GM23338 (cell line): ENCODE measurements around the gene BAG5.

Experiments
- CREB1 ChIP-seq: fragments of 250-450 bp; sonication (Bioruptor Pico); IDR thresholded peaks from 2 replicates; pipeline ENCODE4 v1.5.0; 2020; ENCODE audit warnings: low read depth, mild to moderate bottlenecking, moderate library complexity
- EZH2 ChIP-seq: fragments of 200-600 bp; sonication (generic); IDR thresholded peaks from one replicate; pipeline ENCODE4 v1.8.0; 2017; ENCODE audit warnings: antibody characterized with exemption, mild to moderate bottlenecking, low read depth; ENCODE audit not compliant: unreplicated experiment
- EZH2phosphoT487 ChIP-seq: fragments of 200-600 bp; sonication (generic); IDR thresholded peaks from one replicate; pipeline ENCODE4 v1.8.1; 2018; ENCODE audit warnings: antibody characterized with exemption; ENCODE audit not compliant: unreplicated experiment
- JUNB ChIP-seq: IDR thresholded peaks from one replicate; pipeline ENCODE4 v1.6.1; 2016; ENCODE audit warnings: antibody characterized with exemption; ENCODE audit not compliant: unreplicated experiment
- NANOG ChIP-seq: IDR thresholded peaks from 2 replicates; pipeline ENCODE4 v1.6.1; 2016; ENCODE audit warnings: antibody characterized with exemption, borderline replicate concordance
- POLR2AphosphoS5 ChIP-seq: IDR thresholded peaks from 2 replicates; pipeline ENCODE4 v1.6.1; 2016; ENCODE audit warnings: antibody characterized with exemption, low read depth
- STAT1 ChIP-seq: IDR thresholded peaks from one replicate; pipeline ENCODE4 v1.6.1; 2016; ENCODE audit warnings: antibody characterized with exemption; ENCODE audit not compliant: unreplicated experiment
- ZNF114 ChIP-seq: fragments of 250-450 bp; sonication (Bioruptor Pico); IDR thresholded peaks from 2 replicates; pipeline ENCODE4 v1.5.0; 2020; ENCODE audit warnings: mild to moderate bottlenecking, moderate library complexity
- ZNF331 ChIP-seq: fragments of 250-450 bp; sonication (Bioruptor Pico); IDR thresholded peaks from 2 replicates; pipeline ENCODE4 v1.5.0; 2020; ENCODE audit warnings: low read depth, mild to moderate bottlenecking, moderate library complexity
- TF ChIP-seq, protein P1 (sequence below), 2 experiments: fragments of 200-600 bp in 1 of 2; sonication (generic) in 1 of 2; conservative IDR thresholded peaks; 2 replicates each; pipeline versions ENCODE4 v1.5.1 to v1.6.1; 2016 to 2017; ENCODE audit warnings: antibody characterized with exemption in 2 of 2, low read depth in 2 of 2, mild to moderate bottlenecking in 2 of 2, moderate library complexity in 1 of 2
- TF ChIP-seq, protein P2 (sequence below): IDR thresholded peaks from one replicate; pipeline ENCODE4 v1.6.1; 2018; ENCODE audit warnings: antibody characterized with exemption; ENCODE audit not compliant: unreplicated experiment
- TF ChIP-seq, protein P3 (sequence below): fragments of 250-450 bp; sonication (Bioruptor Pico); IDR thresholded peaks from 2 replicates; pipeline ENCODE4 v1.5.0; 2020; ENCODE audit warnings: mild to moderate bottlenecking, moderate library complexity

DNA sequence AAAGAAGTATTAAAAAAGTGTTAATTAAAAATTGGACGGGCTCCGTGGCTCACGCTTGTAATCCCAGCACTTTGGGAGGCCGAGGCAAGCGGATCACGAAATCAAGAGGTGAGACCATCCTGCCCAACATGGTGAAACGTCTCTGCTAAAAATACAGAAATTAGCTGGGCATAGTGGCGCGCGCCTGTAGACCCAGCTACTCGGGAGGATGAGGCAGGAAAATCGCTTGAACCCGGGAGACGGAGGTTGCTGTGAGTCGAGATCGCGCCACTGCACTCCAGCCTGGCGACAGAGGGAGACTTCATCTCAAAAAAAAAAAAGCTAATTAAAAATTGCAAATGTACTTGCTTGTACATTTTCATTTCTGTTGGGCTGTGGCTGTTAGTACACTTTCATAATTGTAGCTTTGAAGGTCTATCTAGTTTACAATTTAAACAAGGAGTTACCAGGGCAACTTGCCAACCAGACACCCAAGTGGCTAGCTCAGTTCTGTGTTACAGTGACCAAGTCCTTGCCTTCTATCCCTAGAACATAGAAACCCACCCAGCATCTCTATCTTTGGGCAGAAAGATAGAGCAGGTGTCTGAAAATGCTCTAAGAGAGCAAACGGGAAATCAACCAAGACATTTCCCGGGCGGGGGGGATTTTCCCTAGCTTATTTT lies 1.5 kb upstream of the BAG5 start:
- TF ChIP-seq, protein P1, sequence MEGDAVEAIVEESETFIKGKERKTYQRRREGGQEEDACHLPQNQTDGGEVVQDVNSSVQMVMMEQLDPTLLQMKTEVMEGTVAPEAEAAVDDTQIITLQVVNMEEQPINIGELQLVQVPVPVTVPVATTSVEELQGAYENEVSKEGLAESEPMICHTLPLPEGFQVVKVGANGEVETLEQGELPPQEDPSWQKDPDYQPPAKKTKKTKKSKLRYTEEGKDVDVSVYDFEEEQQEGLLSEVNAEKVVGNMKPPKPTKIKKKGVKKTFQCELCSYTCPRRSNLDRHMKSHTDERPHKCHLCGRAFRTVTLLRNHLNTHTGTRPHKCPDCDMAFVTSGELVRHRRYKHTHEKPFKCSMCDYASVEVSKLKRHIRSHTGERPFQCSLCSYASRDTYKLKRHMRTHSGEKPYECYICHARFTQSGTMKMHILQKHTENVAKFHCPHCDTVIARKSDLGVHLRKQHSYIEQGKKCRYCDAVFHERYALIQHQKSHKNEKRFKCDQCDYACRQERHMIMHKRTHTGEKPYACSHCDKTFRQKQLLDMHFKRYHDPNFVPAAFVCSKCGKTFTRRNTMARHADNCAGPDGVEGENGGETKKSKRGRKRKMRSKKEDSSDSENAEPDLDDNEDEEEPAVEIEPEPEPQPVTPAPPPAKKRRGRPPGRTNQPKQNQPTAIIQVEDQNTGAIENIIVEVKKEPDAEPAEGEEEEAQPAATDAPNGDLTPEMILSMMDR (conservative IDR thresholded peaks at IDR 0.05; ENCODE audit: low read depth in 2 of 2), result no peak
- no peak for TF ChIP-seq STAT1
- TF ChIP-seq CREB1 (CRISPR knock-in tag), result no peak
- no peak for TF ChIP-seq POLR2AphosphoS5
- TF ChIP-seq, protein P2, sequence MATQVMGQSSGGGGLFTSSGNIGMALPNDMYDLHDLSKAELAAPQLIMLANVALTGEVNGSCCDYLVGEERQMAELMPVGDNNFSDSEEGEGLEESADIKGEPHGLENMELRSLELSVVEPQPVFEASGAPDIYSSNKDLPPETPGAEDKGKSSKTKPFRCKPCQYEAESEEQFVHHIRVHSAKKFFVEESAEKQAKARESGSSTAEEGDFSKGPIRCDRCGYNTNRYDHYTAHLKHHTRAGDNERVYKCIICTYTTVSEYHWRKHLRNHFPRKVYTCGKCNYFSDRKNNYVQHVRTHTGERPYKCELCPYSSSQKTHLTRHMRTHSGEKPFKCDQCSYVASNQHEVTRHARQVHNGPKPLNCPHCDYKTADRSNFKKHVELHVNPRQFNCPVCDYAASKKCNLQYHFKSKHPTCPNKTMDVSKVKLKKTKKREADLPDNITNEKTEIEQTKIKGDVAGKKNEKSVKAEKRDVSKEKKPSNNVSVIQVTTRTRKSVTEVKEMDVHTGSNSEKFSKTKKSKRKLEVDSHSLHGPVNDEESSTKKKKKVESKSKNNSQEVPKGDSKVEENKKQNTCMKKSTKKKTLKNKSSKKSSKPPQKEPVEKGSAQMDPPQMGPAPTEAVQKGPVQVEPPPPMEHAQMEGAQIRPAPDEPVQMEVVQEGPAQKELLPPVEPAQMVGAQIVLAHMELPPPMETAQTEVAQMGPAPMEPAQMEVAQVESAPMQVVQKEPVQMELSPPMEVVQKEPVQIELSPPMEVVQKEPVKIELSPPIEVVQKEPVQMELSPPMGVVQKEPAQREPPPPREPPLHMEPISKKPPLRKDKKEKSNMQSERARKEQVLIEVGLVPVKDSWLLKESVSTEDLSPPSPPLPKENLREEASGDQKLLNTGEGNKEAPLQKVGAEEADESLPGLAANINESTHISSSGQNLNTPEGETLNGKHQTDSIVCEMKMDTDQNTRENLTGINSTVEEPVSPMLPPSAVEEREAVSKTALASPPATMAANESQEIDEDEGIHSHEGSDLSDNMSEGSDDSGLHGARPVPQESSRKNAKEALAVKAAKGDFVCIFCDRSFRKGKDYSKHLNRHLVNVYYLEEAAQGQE, result no peak
- no peak for TF ChIP-seq EZH2phosphoT487
- TF ChIP-seq EZH2, result no peak
- TF ChIP-seq JUNB, result no peak
- no peak for TF ChIP-seq ZNF331 (CRISPR knock-in tag)
- TF ChIP-seq NANOG, result no peak
- no peak for TF ChIP-seq ZNF114 (CRISPR knock-in tag)
- TF ChIP-seq, protein P3, sequence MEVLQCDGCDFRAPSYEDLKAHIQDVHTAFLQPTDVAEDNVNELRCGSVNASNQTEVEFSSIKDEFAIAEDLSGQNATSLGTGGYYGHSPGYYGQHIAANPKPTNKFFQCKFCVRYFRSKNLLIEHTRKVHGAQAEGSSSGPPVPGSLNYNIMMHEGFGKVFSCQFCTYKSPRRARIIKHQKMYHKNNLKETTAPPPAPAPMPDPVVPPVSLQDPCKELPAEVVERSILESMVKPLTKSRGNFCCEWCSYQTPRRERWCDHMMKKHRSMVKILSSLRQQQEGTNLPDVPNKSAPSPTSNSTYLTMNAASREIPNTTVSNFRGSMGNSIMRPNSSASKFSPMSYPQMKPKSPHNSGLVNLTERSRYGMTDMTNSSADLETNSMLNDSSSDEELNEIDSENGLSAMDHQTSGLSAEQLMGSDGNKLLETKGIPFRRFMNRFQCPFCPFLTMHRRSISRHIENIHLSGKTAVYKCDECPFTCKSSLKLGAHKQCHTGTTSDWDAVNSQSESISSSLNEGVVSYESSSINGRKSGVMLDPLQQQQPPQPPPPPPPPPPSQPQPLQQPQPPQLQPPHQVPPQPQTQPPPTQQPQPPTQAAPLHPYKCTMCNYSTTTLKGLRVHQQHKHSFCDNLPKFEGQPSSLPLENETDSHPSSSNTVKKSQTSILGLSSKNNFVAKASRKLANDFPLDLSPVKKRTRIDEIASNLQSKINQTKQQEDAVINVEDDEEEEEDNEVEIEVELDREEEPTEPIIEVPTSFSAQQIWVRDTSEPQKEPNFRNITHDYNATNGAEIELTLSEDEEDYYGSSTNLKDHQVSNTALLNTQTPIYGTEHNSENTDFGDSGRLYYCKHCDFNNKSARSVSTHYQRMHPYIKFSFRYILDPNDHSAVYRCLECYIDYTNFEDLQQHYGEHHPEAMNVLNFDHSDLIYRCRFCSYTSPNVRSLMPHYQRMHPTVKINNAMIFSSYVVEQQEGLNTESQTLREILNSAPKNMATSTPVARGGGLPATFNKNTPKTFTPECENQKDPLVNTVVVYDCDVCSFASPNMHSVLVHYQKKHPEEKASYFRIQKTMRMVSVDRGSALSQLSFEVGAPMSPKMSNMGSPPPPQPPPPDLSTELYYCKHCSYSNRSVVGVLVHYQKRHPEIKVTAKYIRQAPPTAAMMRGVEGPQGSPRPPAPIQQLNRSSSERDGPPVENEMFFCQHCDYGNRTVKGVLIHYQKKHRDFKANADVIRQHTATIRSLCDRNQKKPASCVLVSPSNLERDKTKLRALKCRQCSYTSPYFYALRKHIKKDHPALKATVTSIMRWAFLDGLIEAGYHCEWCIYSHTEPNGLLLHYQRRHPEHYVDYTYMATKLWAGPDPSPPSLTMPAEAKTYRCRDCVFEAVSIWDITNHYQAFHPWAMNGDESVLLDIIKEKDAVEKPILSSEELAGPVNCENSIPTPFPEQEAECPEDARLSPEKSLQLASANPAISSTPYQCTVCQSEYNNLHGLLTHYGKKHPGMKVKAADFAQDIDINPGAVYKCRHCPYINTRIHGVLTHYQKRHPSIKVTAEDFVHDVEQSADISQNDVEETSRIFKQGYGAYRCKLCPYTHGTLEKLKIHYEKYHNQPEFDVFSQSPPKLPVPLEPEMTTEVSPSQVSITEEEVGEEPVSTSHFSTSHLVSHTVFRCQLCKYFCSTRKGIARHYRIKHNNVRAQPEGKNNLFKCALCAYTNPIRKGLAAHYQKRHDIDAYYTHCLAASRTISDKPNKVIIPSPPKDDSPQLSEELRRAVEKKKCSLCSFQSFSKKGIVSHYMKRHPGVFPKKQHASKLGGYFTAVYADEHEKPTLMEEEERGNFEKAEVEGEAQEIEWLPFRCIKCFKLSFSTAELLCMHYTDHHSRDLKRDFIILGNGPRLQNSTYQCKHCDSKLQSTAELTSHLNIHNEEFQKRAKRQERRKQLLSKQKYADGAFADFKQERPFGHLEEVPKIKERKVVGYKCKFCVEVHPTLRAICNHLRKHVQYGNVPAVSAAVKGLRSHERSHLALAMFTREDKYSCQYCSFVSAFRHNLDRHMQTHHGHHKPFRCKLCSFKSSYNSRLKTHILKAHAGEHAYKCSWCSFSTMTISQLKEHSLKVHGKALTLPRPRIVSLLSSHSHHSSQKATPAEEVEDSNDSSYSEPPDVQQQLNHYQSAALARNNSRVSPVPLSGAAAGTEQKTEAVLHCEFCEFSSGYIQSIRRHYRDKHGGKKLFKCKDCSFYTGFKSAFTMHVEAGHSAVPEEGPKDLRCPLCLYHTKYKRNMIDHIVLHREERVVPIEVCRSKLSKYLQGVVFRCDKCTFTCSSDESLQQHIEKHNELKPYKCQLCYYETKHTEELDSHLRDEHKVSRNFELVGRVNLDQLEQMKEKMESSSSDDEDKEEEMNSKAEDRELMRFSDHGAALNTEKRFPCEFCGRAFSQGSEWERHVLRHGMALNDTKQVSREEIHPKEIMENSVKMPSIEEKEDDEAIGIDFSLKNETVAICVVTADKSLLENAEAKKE (CRISPR knock-in tag), result no peak
